Activated gamma-delta T cell treated with anti-CD3 and anti-CD28 coated beads, Interleukin-2, amount 50 U/mL, for 16 hours (primary cell): ENCODE measurements around the gene WDR48.

ENCODE experiments used
- DNase-seq: peaks from one replicate; pipeline ENCODE4 v3.0.0-alpha.2; 2020; ENCODE audit warnings: low read depth

The WDR48 gene

GRCh38 chr3:39140341-39140971, 88.6 kb downstream of the WDR48 start:
- no peak for DNase-seq

GRCh38 chr3:39141171-39141995, 89.6 kb downstream of the WDR48 start:
- no peak for DNase-seq

- DNase-seq: no peak
These were observed 90.3 kb downstream of the WDR48 start for GRCh38 chr3:39142067-39142466.

- no peak for DNase-seq
These were observed 91.5 kb downstream of the WDR48 start for GRCh38 chr3:39143051-39143885.

- no peak for DNase-seq
These were observed 92.4 kb downstream of the WDR48 start for GRCh38 chr3:39144095-39144747.

GRCh38 chr3:39144748-39145380, 93.0 kb downstream of the WDR48 start:
- no peak for DNase-seq

GRCh38 chr3:39146083-39146501, 94.3 kb downstream of the WDR48 start:
- DNase-seq: no peak
